ENCODE results near the gene SDCCAG8.

The SDCCAG8 gene

DNA sequence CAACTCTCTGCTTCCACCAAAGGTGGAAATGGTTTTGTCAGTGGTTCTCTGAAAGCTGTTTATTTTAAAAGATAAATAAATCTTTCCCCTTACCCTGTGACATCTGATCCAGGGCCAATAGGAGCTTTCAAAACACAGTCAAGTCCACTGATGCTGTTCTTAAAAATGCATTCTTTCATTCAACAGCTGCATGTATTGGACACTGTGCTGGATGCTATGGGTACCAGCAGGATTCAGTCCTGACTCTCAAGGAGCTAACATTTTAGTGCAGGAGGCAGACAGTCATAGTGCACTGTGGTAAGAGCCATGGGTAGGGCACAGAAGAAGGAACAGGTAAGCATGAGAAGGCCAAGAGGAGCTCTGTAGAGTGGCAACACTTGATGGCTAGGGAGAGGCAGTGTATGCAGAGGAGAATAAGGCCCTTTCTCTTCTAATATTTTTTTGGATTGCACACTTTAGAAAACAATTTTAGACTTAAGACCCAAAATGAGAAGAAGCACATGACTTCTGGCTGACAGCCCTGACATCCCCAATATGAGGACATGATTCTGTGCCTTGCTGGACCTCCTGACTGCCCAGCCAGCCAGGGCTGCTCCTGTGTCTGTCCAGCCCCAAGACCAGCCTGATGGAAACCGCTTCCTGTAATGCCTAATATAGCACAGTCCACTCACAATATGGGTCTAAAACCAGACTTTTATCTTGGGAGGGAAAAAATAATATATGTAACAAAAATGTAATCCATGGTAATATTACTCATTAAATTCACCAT, 207.3 kb downstream of the SDCCAG8 start:
- DNase-seq: no peak

DNA sequence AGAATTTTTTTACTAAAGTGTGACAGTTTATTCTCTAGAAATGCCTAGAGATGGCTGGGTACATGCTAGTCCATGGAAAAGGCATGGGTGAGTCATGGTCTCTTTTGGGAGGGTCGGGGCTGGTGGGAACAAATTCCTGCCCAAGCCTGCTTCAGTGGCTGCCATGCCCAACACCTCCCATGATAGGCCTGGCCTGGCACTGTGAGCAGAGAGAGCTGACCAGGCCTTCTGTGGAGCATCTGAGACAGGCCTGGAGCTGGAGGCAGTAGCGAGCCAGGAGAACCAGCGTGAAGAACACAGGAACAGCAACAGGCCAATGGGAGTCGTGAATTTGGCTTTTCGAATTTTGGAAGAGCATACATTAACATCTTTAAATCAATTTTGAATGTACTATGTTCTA, 209.2 kb downstream of the SDCCAG8 start:
- DNase-seq: no peak

DNA sequence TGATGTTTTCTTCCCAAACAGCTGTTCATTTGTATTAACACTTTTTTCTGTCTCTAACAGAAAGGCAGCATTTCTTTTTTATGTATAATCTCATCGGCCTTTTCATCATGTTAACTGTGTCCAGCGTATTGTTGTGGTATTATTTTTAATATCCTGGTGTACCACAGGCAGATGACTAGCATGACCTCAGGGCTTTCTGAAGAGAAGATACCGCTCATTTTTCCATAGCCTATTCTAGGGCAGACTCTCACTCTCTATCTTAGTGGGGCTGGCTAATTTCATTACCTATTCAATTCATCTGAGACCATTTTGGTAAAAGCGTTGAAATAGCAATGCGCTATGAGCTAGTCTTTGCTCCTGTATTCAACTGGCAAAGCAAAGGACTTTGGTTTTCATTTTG, 209.9 kb downstream of the SDCCAG8 start:
- no peak for DNase-seq

DNA sequence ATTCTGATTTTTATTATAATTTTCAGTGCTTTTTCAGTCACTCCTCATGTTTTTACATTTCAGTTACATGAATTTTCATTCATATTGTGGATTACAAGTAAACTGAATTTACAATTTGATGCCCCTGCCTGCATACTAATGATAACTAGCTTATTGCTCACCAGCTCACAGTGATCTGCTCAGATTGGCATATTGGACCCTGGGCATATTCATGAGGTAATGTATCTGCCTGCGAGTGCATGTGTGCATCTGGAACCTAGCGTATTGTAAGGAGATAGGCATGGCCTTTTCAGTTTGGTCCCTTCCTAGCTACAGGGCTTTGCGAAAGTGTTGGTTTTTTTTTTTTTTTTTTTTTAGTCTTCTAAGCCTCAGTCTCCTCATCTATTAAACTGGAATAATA, 213.7 kb downstream of the SDCCAG8 start:
- no peak for DNase-seq

DNA sequence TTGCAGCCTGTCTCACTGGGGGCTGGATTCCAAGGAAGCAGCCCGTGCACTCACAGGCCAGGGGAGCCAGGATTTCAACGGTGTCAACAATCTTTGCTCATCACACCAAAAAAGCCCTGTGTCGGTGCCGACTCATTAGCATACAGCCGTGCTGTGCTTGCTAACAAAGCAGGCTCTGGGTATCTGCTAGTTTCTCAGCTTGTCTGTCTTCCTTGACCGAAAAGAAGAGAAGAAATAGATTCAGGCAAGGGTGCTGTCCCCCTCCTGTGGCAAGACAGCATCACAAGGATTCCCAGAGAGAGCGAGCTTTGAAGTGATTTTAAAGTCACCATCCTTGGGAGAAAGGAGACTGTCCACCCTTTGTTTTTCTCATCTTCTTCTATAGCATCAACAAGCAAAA, 214.7 kb downstream of the SDCCAG8 start:
- peak; percentile 33 for DNase-seq

DNA sequence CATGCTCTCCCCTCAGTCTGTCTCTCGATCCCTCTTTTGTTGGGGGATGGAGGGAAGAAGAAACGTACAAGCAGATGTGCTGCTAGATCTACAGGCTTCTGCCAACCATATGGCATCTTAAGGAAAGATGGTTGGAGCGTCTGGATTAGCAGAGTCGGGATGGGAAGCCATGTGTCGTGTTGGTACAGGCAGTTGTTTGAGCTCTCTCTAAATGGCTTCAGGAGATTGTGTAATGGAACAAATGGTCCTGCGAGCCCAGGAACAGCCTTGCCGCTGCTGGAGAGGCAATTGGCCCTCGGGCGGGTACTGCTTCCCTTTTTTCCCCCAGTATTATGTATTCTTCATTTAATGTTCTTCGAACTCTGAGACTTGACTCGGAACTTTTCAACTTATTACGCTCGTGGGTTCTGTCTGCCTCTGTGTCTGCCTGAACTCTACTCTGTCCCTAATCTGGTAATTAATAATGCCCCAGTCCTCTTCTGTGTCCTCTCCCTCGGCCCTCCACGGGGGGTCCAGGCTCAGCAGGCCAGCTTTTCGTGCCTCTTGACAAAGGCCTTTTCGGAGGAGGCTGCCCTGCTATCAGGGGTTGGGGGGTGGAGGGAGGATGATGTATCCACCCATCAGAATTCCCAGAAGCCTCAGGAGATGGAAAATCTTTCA, 215.3 kb downstream of the SDCCAG8 start:
- DNase-seq: peak; percentile 13

DNA sequence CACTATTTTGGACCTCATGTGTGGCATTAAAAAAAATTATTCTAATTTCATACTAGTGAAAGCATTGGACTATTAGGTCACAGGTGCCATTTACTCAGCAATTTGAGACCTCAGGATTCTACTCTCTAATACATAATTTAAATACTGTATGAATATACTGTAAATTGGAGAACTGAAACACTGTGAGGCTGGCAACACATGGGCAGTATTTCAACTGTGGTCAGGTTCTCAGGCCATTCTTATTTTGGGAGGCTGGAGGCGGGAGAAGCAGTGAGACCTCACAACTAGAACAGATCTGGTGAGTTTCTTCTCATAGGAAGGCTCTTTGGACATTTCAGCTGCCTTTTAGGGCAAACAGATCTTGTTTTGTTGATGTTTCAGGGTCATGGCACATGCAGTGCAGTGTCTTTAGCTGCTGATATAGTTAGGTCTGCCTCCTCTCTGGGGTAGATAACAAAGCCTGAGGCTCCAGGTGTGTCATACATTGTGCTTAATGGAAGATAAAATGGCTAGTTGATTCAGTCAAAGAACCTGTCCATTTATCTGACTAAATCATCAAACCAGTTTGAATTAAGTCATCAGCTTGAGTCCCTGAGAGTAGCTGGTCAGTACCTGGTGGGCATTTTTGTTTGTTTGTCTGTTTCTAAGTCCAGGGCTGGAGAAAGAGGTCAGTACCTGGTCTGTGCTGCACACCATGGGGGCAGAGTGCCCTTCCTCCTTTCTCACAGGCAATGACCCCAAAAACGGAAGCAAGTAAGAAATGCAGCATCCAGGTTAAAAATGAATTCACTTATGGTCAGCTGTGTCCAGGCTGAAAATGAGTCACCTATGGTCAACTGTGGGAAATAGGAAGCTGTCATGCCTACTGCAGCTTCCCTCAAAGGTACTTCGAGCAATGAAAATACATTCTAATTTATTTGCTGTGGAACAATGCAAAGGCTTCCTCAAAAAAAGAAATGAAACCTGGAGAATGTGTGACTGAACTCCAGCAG, 216.2 kb downstream of the SDCCAG8 start:
- no peak for DNase-seq

DNA sequence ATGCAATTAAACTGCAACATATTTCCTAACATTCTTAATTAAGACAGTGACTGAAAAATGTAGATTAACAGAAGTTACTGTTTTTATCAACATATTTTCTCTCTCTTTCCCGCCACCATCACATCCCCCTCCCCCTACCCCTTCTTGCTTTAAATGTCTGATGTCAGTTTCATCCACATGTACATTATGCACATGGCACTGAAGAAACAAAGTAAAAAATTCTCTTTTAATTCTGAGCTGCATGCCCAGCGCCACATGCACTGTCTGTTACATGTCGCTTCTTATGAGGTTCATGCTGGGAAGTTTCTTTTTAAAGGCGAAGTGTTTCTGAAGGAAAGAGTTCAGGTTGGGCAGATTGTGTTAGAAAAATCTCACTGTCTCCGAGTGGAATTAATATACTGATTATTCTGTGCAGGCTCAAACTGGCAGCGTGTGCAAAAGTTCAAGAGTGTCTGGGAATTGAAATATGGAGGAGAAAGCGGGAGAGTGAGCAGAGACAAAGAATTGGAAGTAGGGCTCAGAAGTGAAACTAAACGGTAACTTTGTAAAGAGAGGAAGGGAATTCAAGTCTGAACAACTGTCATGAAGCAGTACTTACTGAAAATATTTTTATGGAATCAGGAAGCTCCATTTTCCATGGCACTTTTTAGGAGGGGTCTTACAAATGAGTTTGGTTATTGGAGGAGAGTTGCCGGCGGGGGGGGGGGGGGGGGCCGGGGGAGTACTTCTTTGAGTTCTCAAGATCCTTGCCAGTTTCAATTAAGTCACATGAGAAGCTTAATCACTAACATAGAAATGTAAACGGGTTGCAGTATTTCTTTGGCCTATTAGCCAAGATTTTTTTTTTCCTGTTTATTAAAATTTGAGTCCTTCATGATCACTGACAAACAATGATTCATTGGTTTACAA, 217.6 kb downstream of the SDCCAG8 start:
- DNase-seq: peak; percentile 47

DNA sequence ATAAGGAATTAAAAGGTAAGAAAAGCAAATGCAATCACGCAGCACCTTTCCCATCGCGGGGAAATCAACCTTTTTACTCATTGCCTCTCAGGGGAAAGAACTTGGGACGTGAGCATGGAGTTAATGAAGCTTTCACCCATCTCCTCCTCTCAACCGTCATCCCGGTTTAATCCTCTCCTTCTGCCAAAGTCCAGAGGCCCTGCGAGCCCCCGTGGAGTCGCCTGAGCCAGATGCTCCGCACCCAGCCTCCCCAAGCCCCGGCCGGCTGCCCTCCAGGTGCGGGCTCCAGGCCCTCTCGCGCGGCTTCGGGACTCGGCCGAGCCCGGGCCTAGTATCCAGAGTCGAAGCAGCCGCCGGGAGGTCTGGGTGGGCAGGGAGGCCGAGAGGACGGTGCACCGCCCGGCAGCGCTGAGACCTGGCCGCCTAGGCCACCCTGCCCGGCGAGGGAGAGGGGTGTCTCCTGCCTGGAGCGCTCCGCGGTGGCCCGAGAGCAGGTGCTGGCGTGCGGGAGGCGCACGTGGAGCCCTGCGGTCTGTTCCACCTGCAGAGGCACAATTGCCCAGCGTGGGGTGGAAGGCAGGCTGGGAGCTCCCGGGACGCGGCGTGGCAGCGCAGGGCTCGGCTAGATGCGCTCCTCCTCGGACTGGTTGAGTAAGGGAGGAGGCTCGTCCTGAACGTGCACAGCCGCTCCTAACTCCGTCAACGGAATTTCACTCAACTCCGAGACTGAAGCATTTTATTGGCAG, 218.5 kb downstream of the SDCCAG8 start:
- peak; percentile 10 for DNase-seq

DNA sequence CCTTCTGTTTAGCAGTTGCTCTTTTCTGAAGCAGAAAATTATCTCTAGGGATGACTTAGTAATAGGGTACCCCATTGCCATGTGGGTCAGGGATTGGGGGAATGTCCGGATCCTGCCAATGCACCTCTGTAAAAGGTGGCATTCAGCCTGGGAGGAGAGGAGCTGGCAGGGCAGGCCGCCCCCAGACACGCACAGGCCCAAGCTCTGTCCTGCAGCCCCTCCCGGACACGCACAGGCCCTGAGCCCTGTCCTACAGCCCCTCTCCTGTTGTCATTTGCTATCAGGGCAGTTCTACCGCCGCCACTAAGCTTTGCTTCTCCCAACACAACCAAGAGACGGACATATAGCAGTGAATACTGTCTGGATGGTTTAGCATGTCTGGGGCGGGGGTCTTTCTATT, 219.1 kb downstream of the SDCCAG8 start:
- no peak for DNase-seq

DNA sequence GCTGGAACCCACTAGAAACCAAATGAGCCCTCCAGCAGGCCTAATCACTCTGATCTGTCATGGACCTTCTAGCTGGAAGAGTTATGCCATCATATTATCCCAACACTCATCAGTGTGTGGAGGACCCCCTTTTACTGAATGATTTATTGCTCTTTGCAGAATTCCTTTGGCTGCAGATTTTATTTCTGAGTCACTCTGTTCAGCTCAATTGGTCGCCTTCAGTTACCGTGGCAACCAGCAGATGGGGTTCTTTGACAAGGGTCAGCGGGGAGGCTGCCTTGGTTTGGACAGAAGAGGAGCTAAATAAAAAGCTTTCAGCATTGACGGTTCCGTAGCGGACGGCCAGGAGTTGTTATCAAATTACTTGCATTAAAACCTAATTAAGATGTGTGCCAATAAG, 220.1 kb downstream of the SDCCAG8 start:
- DNase-seq: peak; percentile 84

DNA sequence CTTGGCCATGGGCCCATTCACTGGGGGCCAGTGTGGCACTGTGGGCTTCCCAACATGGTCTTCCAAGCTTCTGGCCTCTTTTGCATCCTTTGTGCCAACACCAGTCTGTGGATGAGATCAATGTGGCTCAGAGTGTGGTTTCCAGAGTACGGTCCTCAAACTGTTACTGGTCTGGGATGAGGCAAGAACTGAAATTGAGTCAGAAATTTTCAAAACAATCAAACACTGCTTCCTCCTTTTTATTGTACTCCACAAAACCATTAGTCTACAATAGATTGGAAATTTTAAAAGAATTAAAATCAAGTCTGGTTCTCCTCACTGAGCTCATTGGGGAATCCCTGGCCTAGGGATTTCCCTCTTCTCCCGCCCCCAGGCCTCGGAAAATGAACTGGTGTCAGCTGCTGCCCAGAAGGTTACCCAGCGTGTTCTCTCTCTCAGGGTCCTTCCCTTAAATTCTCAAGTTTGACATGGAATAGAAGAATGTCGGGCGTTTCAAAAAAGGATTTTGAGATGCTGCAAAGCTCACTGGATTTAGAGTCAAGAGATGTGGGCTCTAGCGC, 222.0 kb downstream of the SDCCAG8 start:
- no peak for DNase-seq

DNA sequence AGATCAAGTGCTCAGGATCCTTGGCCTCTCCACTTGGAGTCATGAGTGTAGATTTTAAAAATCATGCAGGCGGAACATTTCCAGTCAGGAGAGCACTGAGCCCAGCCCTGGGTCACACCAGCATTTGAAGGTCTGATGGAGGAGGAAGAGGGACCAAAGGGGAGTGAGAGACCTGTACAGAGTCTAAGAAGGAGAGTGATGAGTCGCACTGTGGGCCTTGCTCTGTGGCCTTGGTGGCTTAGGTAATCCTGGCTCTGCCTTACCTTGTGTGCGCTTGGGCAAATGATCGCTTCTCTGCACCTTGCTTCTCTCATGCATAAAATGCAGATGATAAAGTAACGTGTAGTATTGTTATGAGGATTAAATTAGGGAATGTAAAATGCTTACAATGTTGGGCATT, 225.3 kb downstream of the SDCCAG8 start:
- DNase-seq: no peak

DNA sequence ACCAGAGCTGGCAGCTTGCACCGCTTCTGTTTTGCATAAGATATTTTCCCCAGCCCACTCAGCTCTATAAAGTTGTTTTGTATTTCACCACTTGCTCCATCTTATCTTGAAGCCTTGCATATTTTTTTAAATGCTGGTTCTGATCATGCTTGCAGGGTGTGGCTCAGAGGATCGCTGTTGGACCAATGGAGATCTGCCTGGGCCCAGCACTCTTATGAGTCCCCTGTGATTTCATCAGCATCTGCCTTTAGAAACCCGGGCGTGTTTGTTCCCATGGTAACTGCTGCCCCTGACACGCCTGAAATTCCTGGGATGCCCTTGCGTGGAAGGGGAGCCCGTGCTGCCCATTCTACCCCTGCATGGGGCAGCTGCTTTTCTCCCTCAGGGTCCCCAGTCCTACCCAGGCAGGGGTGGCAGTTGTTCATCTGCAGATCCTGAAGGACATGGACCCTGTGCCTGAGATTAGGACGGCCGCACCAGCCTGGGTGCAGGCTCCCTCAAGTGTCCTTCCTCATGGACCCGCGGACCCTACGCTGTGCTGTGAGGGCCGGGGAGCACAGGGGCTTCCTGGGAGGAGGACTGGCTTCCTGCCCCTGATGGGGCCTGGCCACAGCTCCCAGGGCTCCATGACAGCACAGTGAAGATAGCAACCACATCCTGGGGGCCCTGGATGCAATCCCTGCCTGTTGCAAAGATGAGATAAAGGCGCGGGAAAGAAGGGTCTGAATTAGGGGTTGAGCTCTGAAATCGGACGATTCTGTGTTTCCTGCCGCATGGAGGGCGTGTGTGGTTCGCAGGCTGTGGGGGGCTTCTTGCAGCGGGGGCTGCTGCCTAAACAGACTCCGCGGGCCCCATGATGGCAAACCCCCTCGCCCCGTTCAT, 226.5 kb downstream of the SDCCAG8 start:
- peak; percentile 71 for DNase-seq

DNA sequence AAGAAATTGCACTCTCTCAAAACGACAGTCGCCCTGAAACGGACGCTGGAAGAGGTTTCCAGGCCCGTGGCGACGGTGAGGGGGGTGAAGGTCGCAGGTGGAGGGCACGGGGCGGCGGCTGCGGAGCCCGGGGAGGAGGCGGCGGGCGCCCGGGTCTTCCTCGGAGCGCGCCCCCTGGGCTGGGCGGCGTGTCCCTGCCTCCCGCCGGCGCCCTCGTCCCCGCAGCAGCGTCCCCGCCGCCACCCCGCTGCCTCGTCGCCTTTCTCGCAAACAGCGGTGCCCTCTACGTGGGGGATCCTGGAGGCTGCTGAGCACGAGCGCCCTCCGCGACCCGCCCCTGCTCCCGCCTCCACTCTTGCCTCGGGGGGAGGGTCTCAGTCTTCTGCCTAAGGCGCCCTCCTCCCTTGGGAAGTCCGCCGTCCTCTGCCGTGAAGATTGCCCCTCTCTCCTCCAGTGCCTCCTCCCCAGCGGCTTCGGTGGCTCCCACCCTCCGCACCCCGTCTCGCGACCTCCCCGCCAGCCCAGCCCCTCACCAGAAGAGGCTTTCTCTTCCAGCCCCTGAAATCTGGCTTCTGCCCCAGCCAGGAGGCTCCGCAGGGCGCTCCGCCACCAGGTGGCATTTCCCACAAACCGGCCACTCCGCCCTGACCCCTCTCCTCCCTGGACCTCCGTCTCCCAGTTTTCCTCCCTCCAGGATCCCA, 227.4 kb downstream of the SDCCAG8 start:
- peak; percentile 8 for DNase-seq

DNA sequence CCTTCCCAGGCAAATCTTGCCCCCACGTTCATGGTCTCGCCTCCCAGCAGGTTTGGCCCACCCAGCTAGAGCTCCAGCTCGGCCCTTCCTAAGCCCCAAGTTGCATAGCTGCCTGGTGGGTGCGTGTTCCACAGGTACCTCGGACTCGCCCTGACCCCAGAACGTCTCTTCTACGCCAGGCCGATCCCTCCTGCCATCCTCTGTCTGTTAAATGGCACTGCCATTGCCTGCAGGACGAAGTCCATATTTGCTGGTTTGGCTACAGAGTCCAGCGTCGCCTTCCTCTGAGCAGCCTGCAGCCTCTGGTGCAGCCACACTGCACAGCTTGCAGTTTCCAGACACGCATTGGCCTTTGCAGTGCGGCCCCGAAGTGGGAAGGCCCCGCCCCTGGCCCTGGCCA, 228.1 kb downstream of the SDCCAG8 start:
- no peak for DNase-seq

DNA sequence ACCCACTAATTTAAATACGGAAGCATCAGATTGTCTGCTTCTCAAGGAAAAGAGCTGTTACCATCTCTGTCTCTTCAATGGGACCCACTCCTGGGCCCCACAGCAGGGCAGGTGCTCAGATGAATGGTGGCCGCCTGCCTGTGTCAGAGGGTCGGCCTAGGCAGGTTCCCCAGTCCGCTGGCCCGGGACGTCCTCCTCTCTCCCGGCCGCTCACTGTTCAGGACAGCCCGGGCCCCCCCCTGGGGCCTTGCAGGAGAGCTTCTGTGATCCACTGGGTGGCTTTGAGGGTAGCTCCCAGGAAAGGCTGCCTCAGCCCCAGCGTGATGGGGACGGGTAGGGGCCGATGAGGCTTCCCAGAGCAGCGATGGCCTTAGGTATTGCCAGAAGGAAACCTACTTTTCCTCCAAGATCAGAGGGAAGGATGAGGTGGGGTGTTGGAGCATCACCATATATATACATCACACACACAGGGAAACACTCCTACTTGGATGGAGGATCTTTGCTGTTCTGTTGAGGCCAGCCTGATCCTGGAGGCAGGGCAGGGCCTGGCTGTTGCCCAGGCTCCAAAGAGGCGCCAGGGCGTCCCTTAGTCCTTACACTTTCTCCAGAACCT, 231.3 kb downstream of the SDCCAG8 start:
- no peak for DNase-seq

DNA sequence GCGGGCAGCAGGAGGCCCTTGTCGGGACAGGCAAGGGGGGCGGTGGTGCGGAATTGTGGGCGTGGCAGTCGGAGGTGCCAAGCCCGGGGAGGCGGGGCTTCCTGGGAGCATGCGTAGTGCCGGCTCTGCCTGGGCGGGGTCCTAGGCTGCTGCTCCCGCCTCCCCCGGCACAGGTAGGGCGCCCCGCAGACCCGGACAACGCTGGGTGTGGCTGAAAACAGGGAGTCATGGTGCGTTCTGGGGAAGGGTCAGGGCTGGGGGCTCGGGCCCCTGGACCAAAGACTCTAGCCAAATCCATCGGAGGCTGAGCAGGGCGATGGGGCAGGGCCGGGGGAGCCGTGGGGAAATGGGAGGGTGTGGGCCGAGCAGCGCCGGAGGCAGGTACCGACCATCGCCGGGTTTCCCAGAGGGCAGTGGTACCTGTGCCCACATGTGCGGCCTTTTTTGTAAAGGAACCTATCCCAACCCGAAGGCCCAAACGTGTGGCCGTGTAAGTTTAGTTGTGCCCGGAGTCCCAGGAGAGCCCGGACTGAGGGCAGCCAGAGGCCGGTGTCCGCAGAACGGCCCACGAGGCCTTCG, 231.9 kb downstream of the SDCCAG8 start:
- DNase-seq: no peak

Data from fibroblast of skin of abdomen (primary cell).